ENCODE data around the gene TWNK. TPM values are rescaled to one million over a fixed set of nuclear protein-coding genes. Genes with fewer than 3 reads are reported as not detected.

Gene TWNK
- total and polyA plus RNA-seq, 2 experiments from 2014 or later: 12.2 to 29.4 TPM

DNA sequence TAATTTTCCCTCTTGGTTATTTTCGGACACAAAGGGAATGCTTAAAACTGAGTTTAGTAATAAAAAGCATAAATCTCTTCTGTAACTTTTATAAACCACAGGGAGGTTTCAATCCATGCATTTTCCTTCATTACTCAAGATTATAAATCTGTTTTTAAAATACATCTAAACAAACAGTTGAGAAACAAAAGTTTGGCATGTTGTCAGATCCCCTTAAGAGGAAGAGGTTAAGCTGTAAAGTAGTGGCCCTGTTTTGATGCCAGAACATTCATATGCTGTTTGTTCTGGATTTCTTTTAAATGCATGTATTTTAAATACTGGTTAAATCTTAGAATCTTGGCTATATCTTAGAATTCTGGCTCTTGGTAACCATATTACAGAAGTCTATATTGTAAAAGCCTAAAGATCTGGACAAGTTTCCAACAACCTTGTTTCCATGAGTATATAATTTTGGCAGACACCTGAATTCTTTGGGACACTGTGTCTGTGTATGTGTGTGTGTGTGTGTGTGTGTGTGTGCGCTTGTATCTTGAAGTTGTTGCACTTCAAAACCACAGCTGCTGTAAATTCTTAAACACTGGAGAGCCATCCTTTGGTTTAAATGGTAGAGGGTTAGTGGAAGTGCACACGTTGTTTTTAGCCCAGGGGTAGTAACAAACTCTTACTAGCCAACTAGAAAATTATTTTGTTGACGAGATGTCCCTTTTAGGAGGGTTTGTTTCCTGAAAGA is 24.8 kb upstream of the TWNK start (continued):
- TF ChIP-seq, protein P1, sequence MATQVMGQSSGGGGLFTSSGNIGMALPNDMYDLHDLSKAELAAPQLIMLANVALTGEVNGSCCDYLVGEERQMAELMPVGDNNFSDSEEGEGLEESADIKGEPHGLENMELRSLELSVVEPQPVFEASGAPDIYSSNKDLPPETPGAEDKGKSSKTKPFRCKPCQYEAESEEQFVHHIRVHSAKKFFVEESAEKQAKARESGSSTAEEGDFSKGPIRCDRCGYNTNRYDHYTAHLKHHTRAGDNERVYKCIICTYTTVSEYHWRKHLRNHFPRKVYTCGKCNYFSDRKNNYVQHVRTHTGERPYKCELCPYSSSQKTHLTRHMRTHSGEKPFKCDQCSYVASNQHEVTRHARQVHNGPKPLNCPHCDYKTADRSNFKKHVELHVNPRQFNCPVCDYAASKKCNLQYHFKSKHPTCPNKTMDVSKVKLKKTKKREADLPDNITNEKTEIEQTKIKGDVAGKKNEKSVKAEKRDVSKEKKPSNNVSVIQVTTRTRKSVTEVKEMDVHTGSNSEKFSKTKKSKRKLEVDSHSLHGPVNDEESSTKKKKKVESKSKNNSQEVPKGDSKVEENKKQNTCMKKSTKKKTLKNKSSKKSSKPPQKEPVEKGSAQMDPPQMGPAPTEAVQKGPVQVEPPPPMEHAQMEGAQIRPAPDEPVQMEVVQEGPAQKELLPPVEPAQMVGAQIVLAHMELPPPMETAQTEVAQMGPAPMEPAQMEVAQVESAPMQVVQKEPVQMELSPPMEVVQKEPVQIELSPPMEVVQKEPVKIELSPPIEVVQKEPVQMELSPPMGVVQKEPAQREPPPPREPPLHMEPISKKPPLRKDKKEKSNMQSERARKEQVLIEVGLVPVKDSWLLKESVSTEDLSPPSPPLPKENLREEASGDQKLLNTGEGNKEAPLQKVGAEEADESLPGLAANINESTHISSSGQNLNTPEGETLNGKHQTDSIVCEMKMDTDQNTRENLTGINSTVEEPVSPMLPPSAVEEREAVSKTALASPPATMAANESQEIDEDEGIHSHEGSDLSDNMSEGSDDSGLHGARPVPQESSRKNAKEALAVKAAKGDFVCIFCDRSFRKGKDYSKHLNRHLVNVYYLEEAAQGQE (IDR thresholded peaks at IDR 0.05; ENCODE audit: unreplicated experiment): no peak
- TF ChIP-seq, protein P2, sequence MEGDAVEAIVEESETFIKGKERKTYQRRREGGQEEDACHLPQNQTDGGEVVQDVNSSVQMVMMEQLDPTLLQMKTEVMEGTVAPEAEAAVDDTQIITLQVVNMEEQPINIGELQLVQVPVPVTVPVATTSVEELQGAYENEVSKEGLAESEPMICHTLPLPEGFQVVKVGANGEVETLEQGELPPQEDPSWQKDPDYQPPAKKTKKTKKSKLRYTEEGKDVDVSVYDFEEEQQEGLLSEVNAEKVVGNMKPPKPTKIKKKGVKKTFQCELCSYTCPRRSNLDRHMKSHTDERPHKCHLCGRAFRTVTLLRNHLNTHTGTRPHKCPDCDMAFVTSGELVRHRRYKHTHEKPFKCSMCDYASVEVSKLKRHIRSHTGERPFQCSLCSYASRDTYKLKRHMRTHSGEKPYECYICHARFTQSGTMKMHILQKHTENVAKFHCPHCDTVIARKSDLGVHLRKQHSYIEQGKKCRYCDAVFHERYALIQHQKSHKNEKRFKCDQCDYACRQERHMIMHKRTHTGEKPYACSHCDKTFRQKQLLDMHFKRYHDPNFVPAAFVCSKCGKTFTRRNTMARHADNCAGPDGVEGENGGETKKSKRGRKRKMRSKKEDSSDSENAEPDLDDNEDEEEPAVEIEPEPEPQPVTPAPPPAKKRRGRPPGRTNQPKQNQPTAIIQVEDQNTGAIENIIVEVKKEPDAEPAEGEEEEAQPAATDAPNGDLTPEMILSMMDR (conservative IDR thresholded peaks at IDR 0.05; ENCODE audit: low read depth in 2 of 2): no peak
- no peak for TF ChIP-seq NANOG (IDR thresholded peaks at IDR 0.05; ENCODE audit: borderline replicate concordance)
- no peak for TF ChIP-seq EZH2phosphoT487 (IDR thresholded peaks at IDR 0.05; ENCODE audit: unreplicated experiment)
- no peak for TF ChIP-seq ZNF114 (CRISPR knock-in tag; IDR thresholded peaks at IDR 0.05)

DNA sequence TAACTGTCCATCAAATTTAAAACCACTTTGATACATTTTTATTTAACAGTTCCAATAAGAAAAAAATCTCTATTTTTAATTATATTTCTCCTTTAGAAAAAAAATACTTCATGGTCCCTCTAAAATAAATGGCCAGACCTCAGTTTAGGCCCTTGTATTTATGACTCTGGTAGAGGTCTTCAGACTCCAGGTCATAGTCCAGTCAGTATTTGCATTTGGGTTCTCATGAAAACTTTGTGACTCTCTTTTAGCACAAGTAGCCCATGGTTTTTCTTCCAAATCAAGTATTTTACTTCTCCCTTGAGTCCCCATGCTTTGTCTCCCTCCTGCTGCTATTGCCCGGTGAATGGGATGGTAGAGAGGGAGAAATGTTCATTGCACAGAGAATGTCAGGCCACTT is 23.5 kb upstream of the TWNK start:
- Mint-ChIP-seq H3K27me3 (ENCODE audit: insufficient read depth, low read depth, poor library complexity) (peaks cover 5% of the 10 kb centered on the region), H3K27ac (no peak overlapping the region)
- ATAC-seq: no peak

More for the DNA sequence above, 23.5 kb upstream of the TWNK start:
- Mint-ChIP-seq H3K9me3 (no peaks in the 10 kb centered on the region), H3K4me1 (peaks cover 7% of the 10 kb centered on the region), H3K4me3 (no peak overlapping the region), H3K36me3 (ENCODE audit: low read depth) (peaks cover 20% of the 10 kb centered on the region; the same call in 2 of the 3 replicates)
- Histone ChIP-seq H3K9me2 (ENCODE audit: insufficient read depth) (no peaks in the 10 kb centered on the region), H4K20me1 (replicated peaks; ENCODE audit: insufficient read depth) (peaks cover 9% of the 10 kb centered on the region; the same call in 1 of the 2 replicates), H2AFZ (no peak overlapping the region), H3K4me1 (ENCODE audit: insufficient read depth) (0 out of 2 replicates have a peak, but pooled peaks cover 7% of the 10 kb centered on the region), H3F3A (replicated peaks; ENCODE audit: low read depth) (peaks cover 5% of the 10 kb centered on the region; the same call in 1 of the 2 replicates), H3K4me3 (no peak overlapping the region), H3K27ac (ENCODE audit: low read depth) (no peak overlapping the region), H3K79me2 (replicated peaks; ENCODE audit: insufficient read depth) (no peaks in the 10 kb centered on the region), H3K27me3 (ENCODE audit: insufficient read depth) (no peaks in the 10 kb centered on the region), H3K4me2 (no peak overlapping the region), H3K36me3 (ENCODE audit: insufficient read depth) (0 out of 2 replicates have a peak, but pooled peaks cover 9% of the 10 kb centered on the region)
- TF ChIP-seq, protein P2 (conservative IDR thresholded peaks at IDR 0.05; ENCODE audit: low read depth in 2 of 2): no peak
- TF ChIP-seq, protein P1 (IDR thresholded peaks at IDR 0.05; ENCODE audit: unreplicated experiment): no peak
- TF ChIP-seq NANOG (IDR thresholded peaks at IDR 0.05; ENCODE audit: borderline replicate concordance): no peak
- TF ChIP-seq ZNF331 (CRISPR knock-in tag; IDR thresholded peaks at IDR 0.05; ENCODE audit: low read depth): no peak
- TF ChIP-seq, protein P3, sequence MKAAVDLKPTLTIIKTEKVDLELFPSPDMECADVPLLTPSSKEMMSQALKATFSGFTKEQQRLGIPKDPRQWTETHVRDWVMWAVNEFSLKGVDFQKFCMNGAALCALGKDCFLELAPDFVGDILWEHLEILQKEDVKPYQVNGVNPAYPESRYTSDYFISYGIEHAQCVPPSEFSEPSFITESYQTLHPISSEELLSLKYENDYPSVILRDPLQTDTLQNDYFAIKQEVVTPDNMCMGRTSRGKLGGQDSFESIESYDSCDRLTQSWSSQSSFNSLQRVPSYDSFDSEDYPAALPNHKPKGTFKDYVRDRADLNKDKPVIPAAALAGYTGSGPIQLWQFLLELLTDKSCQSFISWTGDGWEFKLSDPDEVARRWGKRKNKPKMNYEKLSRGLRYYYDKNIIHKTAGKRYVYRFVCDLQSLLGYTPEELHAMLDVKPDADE (IDR thresholded peaks at IDR 0.05): no peak
- no peak for DNase-seq (ENCODE audit: low spot score)

All from GM23338 (cell line).